ENCODE measurements around the gene IPPK.

IPPK gene

DNA sequence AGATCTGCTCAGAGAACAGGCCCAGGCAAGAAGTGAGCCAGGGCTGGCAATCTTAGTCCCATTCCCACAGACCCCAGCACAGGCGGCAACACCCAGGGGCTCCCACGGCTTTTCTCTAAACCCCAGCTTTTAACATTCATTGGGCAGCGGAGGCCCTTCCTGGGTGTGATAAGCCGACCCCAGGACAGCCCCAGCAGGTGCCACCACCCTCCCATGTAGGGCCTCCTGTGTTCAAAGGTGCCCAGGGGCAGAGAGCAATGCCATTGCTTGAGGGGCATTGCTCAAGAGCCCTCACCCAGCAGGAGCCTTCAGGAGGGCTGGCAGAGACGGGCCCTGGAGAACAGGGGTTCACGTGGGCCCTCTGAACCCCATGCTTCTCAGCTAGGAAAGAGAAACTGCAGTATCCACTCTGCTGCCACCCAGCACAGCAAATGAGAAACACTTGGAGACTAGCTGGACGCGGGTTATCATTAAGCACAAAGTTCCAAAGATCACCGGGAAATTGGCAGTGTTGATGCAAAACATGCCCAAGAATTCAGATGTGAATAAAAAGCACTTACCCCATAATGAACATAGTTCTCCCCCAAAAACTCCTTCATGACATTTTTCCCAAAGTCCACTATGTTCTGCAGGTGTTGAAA, 13.9 kb downstream of the IPPK start:
- DNase-seq: no peak

GRCh38 chr9:92655366-92655765, 14.6 kb downstream of the IPPK start:
- no peak for DNase-seq

- DNase-seq: no peak
These were observed 15.2 kb downstream of the IPPK start for GRCh38 chr9:92654481-92655301.

DNA sequence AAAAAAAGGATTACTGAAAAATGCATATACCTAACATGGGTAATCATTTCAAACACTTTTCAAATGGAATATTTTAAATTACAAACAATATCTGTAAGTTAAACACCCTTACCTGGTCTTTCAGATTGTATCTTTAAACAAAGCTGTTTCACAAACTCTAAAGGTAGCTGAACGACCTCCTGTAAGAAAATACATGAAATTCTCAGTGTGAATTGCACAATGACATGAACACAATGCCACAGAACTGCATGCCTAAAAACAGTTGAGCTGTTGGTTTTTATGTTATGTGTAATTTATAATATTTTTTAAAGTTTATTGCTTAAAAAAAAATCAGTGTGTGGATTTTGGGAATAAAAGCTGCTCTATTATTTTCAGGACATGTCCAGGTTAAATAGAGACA, 17.5 kb downstream of the IPPK start:
- DNase-seq: no peak

DNA sequence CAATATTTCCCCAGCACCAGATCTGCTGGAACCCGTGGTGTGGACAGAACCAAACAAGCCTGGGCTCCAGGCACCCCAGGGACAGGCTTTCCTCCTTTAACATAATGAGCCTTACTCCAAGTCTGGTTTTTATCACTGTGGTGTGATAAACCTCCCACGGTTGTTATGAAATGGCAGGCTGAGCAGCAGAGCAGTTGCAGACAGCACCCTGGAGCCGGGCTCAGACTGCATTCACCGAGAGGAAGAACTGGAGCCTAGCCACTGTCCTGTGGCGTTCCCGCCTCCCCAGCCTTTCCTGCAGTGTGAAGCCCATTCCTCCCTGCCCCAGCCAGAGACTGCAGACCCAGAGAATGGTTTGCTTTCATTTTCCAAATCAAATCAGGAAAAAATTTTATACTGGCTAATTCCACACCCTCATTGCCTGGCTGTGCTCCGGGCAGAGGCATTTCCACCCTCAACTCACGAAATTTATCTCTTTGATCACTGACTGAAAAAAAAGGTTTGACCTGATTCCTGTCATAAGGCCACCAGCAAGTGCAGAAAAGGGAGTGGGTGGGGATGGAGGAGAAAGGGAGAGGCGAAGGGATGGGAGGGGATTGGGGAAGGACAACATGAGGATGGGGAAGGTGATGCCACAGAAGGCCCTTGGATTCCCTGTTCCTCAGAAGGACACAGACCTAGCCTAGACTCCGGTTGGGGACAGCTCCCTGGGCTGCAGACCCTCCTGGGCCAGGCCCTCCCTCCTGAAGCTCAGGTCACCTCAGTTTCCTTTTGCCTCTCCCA, 18.9 kb downstream of the IPPK start:
- no peak for DNase-seq

DNA sequence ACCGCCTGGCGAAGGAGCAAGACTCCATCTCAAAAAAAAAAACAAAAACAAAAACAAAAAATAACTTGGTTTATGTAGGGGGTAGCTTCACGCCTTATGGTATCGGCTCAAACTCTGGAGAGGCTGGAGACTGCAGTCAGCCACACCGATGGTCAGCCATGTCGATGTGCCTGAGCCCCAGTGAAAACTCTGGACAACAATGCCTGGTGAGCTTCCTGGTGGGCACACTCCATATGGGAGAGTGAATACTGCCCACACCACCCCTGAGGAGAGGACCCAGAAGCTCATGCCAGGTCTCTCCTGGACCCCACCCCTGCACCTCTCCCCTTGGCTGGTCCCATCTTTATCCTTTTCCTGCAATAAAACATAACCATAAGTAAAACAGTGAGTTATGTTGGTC, 19.6 kb downstream of the IPPK start:
- DNase-seq: no peak

GRCh38 chr9:92649007-92649406, 20.9 kb downstream of the IPPK start:
- no peak for DNase-seq

DNA sequence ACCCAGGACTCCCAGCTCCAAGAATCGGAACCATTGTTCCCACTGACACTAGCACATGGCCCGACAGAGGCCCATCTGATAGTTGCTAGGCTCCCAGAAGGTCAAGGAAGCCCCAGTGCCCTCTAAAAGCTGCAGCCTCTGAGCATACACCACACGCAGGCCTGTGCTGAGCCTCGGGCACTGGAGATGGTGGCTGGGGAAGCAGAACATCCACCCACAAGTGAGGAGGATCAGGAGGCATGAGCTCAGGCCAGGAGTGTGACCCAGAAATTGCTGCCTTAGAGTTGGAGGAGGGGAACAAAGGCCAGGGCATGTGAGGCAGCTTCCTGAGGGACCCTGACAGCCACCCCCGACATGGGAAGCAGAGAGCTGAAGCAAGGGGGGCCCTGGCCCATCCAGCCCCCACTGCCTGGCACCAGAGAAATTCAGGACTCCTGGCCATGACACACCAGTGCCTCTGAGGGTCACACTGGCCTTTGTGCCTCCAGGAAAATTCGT, 21.4 kb downstream of the IPPK start:
- no peak for DNase-seq

GRCh38 chr9:92647671-92648473, 22.1 kb downstream of the IPPK start:
- no peak for DNase-seq

- no peak for DNase-seq
These were observed 24.9 kb downstream of the IPPK start for GRCh38 chr9:92645041-92645440.

DNA sequence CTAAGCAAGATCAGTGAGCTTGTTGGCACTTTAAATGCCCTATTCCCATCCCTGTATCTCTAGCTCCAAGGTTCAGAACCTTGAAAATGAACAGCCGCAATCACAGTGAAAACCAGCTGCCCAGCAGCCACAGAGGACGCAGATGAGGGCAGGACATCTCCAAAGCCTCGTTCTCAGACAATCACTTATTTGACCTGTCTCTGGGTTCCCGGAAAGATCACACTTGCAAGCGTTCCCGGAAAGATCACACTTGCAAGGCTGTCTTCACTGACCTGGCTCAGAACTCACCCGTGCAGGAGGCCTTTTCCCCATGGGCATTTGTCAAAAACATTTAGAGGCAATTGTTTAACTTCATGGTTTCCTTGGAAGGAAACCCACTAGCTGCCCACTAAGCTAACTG, 25.7 kb downstream of the IPPK start:
- no peak for DNase-seq

GRCh38 chr9:92642564-92642963, 27.4 kb downstream of the IPPK start:
- no peak for DNase-seq

GRCh38 chr9:92642041-92642451, 27.9 kb downstream of the IPPK start:
- DNase-seq: no peak

GRCh38 chr9:92641092-92641809, 28.7 kb downstream of the IPPK start:
- DNase-seq: no peak

DNA sequence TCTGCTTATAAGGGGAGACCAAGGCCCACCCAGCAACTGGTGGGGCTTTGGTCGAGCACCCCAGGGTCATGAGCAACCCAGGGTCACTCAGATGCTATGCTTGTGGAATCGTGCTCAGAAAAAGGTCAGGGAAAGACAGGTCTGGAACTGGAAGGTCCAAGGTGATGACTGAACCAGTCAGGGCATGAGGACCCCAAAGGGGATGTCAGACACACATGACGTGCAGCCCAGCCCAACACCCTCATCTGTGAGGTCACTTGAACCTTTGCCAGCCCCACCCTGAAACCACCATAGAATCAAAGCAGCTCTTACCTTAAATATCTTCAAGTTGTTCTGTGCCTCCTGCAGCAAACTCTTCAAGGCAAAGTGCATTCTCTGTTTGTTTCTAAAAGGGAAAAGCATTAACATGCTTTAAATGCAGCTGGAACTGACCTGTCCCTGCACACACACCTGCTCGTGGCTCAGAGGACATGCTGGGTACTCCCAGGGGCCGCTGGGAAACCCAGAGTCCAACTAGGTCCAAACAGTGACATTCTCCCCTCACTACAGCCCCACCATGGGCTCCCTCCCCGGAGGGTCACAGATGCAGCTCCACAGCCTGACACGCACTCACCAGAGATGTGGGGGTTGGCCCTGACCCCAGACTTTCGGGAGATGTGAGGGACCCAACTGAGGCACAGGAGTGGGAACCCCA, 29.4 kb downstream of the IPPK start:
- no peak for DNase-seq

GRCh38 chr9:92639791-92640271, 30.1 kb downstream of the IPPK start:
- DNase-seq: no peak

DNA sequence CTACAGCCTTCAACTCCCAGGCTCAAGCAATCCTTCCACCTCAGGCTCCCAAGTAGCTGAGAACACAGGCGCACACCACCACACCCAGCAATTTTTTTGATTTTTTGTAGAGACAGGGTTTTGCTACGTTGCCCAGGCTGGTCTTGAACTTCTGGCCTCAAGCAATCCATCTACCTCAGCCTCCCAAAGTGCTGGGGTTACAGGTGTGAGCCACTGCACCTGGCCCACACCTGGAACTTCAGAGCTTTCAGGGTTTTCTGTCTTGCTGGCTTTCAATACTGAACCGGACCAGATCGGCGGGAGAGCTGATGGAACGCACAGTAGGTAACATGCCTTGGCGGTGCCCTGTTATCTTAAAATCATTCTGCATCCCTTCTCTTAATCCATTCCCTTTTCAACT, 30.8 kb downstream of the IPPK start:
- no peak for DNase-seq

GRCh38 chr9:92638621-92639101, 31.3 kb downstream of the IPPK start:
- no peak for DNase-seq

GRCh38 chr9:92637886-92638620, 31.9 kb downstream of the IPPK start:
- no peak for DNase-seq

DNA sequence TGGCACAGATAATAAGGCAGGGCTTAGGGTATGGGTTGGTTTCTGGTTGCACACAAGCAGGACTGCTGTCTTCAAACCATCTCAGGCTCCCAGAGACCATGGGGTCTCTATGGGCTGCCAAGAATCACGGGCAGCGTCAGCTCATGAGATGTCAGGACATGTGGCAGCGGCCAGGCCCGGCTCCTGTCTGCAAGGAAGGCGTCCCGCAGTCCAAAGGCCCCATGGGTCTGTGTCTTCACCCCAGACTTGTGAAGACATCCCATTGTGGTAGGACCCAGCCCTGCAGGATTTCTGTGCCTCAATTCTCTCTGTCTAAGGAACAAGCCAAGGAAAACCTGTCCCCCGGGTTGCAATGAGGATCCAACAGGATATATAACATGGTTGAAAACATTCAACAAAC, 32.6 kb downstream of the IPPK start:
- no peak for DNase-seq

Measured in stimulated activated CD4-positive, alpha-beta T cell treated with anti-CD3 and anti-CD28 coated beads, Interleukin-2, amount 100 ng/mL, for 48 hours (primary cell).